ENCODE results near the gene SDK1. TPM values are rescaled to one million over a fixed set of nuclear protein-coding genes. Genes with fewer than 3 reads are reported as not detected.

The SDK1 gene
- total RNA-seq, 2 donors from 2014 or later, result 4.8 to 13.2 TPM

- 91% methylated on average over 19 of the region's 24 CpGs for WGBS
These were observed 878.8 kb downstream of the SDK1 start for GRCh38 chr7:4179688-4180380.

GRCh38 chr7:4181446-4181845 lies 880.4 kb downstream of the SDK1 start:
- Histone ChIP-seq H3K27ac (no peak overlapping the region), H3K4me3 (no peak overlapping the region), H3K4me1 (replicated peaks) (no peaks in the 10 kb centered on the region), H3K9me3 (no peaks in the 10 kb centered on the region), H3K27me3 (replicated peaks; ENCODE audit: insufficient read depth) (no peaks in the 10 kb centered on the region), H3K36me3 (no peaks in the 10 kb centered on the region)
- 93% methylated on average over 7 of the region's 7 CpGs for WGBS
- no peak for DNase-seq (ENCODE audit: low spot score)
- no peak for TF ChIP-seq CTCF (IDR thresholded peaks at IDR 0.05)
- intact Hi-C loops (cut with DNase I), result no loop called here

More at GRCh38 chr7:4179688-4180380, 878.8 kb downstream of the SDK1 start:
- H3K4me1 ChIP-seq (replicated peaks), result no peaks in the 10 kb centered on the region
- no peaks in the 10 kb centered on the region for H3K36me3 ChIP-seq
- H3K9me3 ChIP-seq, result no peaks in the 10 kb centered on the region
- intact Hi-C loops (cut with DNase I), result no loop called here
- no peak overlapping the region for H3K4me3 ChIP-seq
- no peak overlapping the region for H3K27ac ChIP-seq
- no peak for DNase-seq (ENCODE audit: low spot score)
- H3K27me3 ChIP-seq (replicated peaks; ENCODE audit: insufficient read depth), result no peaks in the 10 kb centered on the region
- TF ChIP-seq POLR2AphosphoS5 (IDR thresholded peaks at IDR 0.05), result no peak
- TF ChIP-seq POLR2A (IDR thresholded peaks at IDR 0.05), result no peak
- no peak for TF ChIP-seq CTCF (IDR thresholded peaks at IDR 0.05)

GRCh38 chr7:4182605-4183300 lies 881.7 kb downstream of the SDK1 start:
- Histone ChIP-seq H3K27me3 (replicated peaks; ENCODE audit: insufficient read depth) (no peaks in the 10 kb centered on the region), H3K27ac (no peak overlapping the region), H3K9me3 (no peaks in the 10 kb centered on the region), H3K4me1 (replicated peaks) (no peaks in the 10 kb centered on the region), H3K4me3 (no peak overlapping the region), H3K36me3 (no peaks in the 10 kb centered on the region)
- intact Hi-C loops (cut with DNase I), result no loop called here
- no peak for DNase-seq (ENCODE audit: low spot score)
- no peak for TF ChIP-seq POLR2AphosphoS5 (IDR thresholded peaks at IDR 0.05)
- no peak for TF ChIP-seq POLR2A (IDR thresholded peaks at IDR 0.05)
- no peak for TF ChIP-seq CTCF (IDR thresholded peaks at IDR 0.05)
- WGBS, result 89% methylated on average over 10 of the region's 10 CpGs

- intact Hi-C loops (cut with DNase I), result no loop called here
- 90% methylated on average over 4 of the region's 4 CpGs for WGBS
- TF ChIP-seq POLR2A (IDR thresholded peaks at IDR 0.05) (no peak), POLR2AphosphoS5 (IDR thresholded peaks at IDR 0.05) (no peak), CTCF (IDR thresholded peaks at IDR 0.05) (no peak)
These were observed 883.6 kb downstream of the SDK1 start for GRCh38 chr7:4184653-4185052.

GRCh38 chr7:4185136-4185535 lies 884.1 kb downstream of the SDK1 start:
- DNase-seq (ENCODE audit: low spot score), result no peak
- TF ChIP-seq POLR2AphosphoS5 (IDR thresholded peaks at IDR 0.05), result no peak
- TF ChIP-seq POLR2A (IDR thresholded peaks at IDR 0.05), result no peak
- TF ChIP-seq CTCF (IDR thresholded peaks at IDR 0.05), result no peak
- Histone ChIP-seq H3K9me3 (no peaks in the 10 kb centered on the region), H3K36me3 (no peaks in the 10 kb centered on the region), H3K4me3 (no peak overlapping the region), H3K27ac (no peak overlapping the region), H3K27me3 (replicated peaks; ENCODE audit: insufficient read depth) (no peaks in the 10 kb centered on the region), H3K4me1 (replicated peaks) (no peaks in the 10 kb centered on the region)
- WGBS, result 91% methylated on average over 6 of the region's 6 CpGs
- intact Hi-C loops (cut with DNase I), result no loop called here

More at GRCh38 chr7:4184653-4185052, 883.6 kb downstream of the SDK1 start:
- Histone ChIP-seq H3K27me3 (replicated peaks; ENCODE audit: insufficient read depth) (no peaks in the 10 kb centered on the region), H3K36me3 (no peaks in the 10 kb centered on the region), H3K4me1 (replicated peaks) (no peaks in the 10 kb centered on the region), H3K27ac (no peak overlapping the region), H3K4me3 (no peak overlapping the region), H3K9me3 (no peaks in the 10 kb centered on the region)
- no peak for DNase-seq (ENCODE audit: low spot score)
